Skeletal muscle tissue (tissue), 1 donor: ENCODE results near the gene LZTS3. TPM values are rescaled to one million over a fixed set of nuclear protein-coding genes. Genes with fewer than 3 reads are reported as not detected.

Source experiments
- total RNA-seq: library from RNA; depleted of rRNA; stranded (reverse); fragments of >200 nt; gene quantifications from one replicate; pipeline ENCODE4 v1.2.3, GENCODE V29; 2014

The LZTS3 gene
- total RNA-seq, 1 donor from 2014 or later = 1.6 TPM

Other genes starting within 250 kb of the LZTS3 start
- not detected for gene GNRH2, start 129.9 kb downstream of the LZTS3 start, total RNA-seq
- gene MRPS26, start 127.5 kb downstream of the LZTS3 start, total RNA-seq = 25.6 TPM
- not detected for gene OXT, start 101.9 kb downstream of the LZTS3 start, total RNA-seq
- not detected for gene AVP, start 88.8 kb downstream of the LZTS3 start, total RNA-seq
- gene FASTKD5, start 13.7 kb downstream of the LZTS3 start, total RNA-seq = 12.5 TPM
- gene UBOX5, start 13.7 kb downstream of the LZTS3 start, total RNA-seq = 3.1 TPM
- 20.4 TPM for gene DDRGK1, start 31.1 kb upstream of the LZTS3 start, total RNA-seq
- 42.8 TPM for gene ITPA, start 35.9 kb upstream of the LZTS3 start, total RNA-seq
- gene SLC4A11, start 65.6 kb upstream of the LZTS3 start, total RNA-seq = under 0.01 TPM
- 13.6 TPM for gene DNAAF9, start 234.1 kb upstream of the LZTS3 start, total RNA-seq